ENCODE data around the gene NAPG.

Gene NAPG

DNA sequence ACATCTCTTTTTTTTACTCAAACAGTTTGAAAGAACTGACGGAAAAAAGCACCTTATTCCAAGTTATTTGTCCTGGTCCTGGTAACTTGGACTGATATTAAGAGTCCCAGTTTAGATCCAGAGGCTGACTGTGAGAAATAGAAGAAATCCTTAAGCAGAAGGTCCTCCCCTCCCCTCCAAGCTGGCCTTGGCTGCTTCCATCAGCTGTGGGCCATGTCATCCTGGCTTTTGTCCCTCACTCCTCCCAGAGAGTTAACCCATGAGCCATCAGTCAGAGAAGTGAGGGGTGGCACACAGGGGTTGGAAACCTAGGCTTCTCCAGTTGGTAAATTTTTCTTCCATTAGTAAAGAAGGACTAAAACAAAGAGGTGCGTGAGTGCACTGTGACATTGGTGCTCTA is 9.7 kb upstream of the NAPG start:
- Histone ChIP-seq H3K36me3 (ENCODE audit: control insufficient read depth, insufficient read depth, low read length) (no peaks in the 10 kb centered on the region), H3K4me3 (ENCODE audit: low read depth, low read length) (no peak overlapping the region), H3K9ac (ENCODE audit: low read depth, low read length) (no peak overlapping the region), H3K9me3 (ENCODE audit: control insufficient read depth, insufficient read depth, low read length) (no peaks in the 10 kb centered on the region), H3K27me3 (ENCODE audit: control insufficient read depth, insufficient read depth, low read length) (no peaks in the 10 kb centered on the region), H3K4me1 (ENCODE audit: control insufficient read depth, insufficient read depth, low read length) (no peaks in the 10 kb centered on the region)

DNA sequence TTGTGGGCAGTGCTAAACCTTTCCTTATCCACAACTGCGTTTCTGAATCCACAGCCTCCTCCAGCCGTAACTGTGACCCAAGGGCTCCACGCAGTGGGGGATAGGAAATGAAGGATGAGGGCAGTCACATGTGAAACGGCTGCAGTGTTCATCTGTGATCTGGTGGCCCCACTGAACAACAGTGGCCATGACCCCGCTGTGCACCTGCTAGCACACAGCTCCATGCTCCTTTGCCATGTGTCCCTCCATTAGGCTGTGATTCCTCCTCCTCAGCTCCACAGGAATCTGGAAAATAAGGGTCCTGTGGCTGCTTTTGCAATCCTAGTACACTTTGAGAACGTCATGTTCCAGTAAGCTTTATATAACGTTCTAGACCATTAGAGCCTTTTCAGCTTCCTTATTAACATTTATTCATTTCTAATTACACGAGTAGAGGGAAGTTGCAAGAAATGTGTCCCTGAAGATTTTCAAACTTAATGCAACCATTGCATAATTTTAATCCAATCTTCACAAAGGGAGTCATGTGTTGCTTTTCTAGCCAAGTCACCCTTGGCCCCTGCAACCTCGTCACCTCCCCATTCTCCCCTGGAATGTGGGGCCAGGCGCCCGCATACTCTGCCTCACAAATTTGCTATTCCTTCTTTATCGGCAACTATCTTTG is 7.1 kb upstream of the NAPG start:
- H3K27me3 ChIP-seq (ENCODE audit: control insufficient read depth, insufficient read depth, low read length): no peaks in the 10 kb centered on the region
- H3K9ac ChIP-seq (ENCODE audit: low read depth, low read length): no peak overlapping the region
- no peaks in the 10 kb centered on the region for H3K9me3 ChIP-seq (ENCODE audit: control insufficient read depth, insufficient read depth, low read length)
- H3K4me1 ChIP-seq (ENCODE audit: control insufficient read depth, insufficient read depth, low read length): peaks cover 1% of the 10 kb centered on the region
- H3K36me3 ChIP-seq (ENCODE audit: control insufficient read depth, insufficient read depth, low read length): no peaks in the 10 kb centered on the region
- no peak overlapping the region for H3K4me3 ChIP-seq (ENCODE audit: low read depth, low read length)

DNA sequence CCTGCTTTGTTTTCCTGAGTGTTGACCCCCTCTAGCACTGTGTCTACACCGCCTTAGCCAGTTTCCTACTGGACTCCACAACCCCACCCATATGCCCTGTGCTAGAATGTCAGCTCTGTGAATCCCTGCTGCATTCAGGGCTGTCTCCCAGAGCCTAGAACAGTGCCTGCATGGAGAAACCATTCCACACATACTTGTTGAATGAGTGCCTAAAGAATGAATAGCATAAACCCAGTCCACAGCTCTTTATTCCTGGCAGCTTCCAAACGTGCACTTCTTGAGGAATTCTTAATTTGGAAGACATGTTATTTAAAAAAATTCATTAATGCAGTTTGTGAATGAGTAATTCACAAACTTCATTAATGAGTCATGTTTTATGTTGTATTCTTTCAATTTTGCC is 6.5 kb upstream of the NAPG start:
- Histone ChIP-seq H3K36me3 (ENCODE audit: control insufficient read depth, insufficient read depth, low read length) (no peaks in the 10 kb centered on the region), H3K4me3 (ENCODE audit: low read depth, low read length) (no peak overlapping the region), H3K27me3 (ENCODE audit: control insufficient read depth, insufficient read depth, low read length) (no peaks in the 10 kb centered on the region), H3K9ac (ENCODE audit: low read depth, low read length) (no peak overlapping the region), H3K4me1 (ENCODE audit: control insufficient read depth, insufficient read depth, low read length) (peaks cover 3% of the 10 kb centered on the region), H3K9me3 (ENCODE audit: control insufficient read depth, insufficient read depth, low read length) (no peaks in the 10 kb centered on the region)

DNA sequence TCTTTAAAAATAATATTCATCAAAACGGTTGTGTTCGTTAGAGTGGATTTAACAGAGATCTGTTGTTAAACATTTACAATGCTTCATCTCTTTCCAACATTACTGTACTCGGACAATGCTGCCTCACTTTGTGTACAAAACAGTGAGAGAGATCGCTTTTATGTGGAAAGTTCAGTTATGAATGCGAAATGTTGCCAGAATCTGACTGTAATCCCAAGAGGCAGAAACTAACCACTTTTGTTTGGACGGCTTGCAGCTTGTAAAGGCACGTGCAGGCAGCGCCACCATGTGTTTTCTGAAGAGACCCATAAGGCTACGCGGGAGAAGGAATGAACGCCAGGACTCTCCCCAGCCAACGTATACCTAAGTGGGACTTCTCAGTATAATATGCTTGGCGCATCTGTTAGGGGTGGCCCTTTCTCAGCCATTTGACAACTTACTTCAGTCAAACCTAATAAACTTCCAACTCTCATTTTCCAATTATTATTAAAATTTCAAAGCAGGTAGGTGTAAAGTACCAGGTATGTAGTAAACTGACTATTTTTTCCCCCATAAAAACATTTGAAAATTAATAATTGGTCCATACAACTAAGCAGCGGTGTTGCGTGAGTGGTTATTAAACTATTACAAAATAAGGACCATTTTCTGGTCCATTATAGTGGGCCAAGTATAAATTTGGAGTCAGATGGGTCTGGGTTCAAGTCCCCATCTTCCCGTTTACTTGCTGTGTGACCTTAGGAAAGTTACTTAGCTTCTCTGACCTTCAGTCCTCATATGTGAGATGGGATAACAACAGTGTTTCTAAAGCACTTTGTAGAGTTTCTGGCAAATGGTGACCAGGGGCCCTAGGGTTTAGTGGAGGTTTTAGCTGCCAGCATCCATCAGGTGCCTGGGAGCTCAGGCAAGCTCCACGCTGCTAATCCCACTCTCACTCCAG is 5.6 kb upstream of the NAPG start:
- Histone ChIP-seq H3K4me1 (ENCODE audit: control insufficient read depth, insufficient read depth, low read length) (peaks cover 3% of the 10 kb centered on the region), H3K9me3 (ENCODE audit: control insufficient read depth, insufficient read depth, low read length) (no peaks in the 10 kb centered on the region), H3K9ac (ENCODE audit: low read depth, low read length) (no peak overlapping the region), H3K27me3 (ENCODE audit: control insufficient read depth, insufficient read depth, low read length) (no peaks in the 10 kb centered on the region), H3K36me3 (ENCODE audit: control insufficient read depth, insufficient read depth, low read length) (no peaks in the 10 kb centered on the region), H3K4me3 (ENCODE audit: low read depth, low read length) (no peak overlapping the region)

DNA sequence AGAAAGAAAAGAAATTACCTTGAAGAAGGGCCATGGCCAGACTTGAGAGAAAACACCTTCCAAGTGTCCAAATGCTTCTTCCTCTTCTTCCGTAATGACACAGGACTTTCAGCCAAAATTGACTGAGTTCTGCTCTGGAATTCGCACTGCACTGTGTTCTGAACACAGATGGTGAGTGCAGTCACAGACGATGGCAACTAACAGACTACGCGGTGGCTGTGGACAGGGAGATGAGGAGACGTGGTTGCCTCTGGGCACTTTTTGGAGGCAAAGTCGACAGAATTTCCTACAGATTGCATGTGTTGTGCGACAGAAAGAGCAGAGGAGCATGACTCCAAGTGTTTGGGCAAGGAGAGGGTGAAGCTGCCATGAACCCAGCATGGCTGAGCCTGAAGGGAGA is 4.3 kb upstream of the NAPG start:
- H3K4me3 ChIP-seq (ENCODE audit: low read depth, low read length): no peak overlapping the region
- H3K9ac ChIP-seq (ENCODE audit: low read depth, low read length): no peak overlapping the region
- H3K27me3 ChIP-seq (ENCODE audit: control insufficient read depth, insufficient read depth, low read length): no peaks in the 10 kb centered on the region
- H3K36me3 ChIP-seq (ENCODE audit: control insufficient read depth, insufficient read depth, low read length): no peaks in the 10 kb centered on the region
- H3K4me1 ChIP-seq (ENCODE audit: control insufficient read depth, insufficient read depth, low read length): peaks cover 7% of the 10 kb centered on the region
- H3K9me3 ChIP-seq (ENCODE audit: control insufficient read depth, insufficient read depth, low read length): no peaks in the 10 kb centered on the region

DNA sequence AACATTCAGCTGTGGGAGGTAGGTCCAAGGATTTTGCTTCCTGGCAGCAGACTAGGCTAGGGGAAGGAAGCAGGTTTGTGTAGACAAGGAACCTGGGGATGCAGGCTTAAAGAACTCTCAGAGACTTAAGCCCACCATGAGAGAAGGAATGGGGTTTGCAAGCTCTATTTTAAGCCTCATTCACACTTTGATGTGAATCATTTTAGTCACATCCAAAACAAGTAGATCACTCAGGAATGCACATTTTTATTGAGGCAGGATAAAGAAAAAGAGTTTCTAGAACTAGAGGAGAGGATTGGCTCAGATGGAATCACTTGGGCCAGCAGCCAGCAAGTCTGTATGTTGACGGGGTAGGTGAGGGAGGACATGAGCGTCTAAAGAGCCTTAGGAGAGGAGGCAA is 3.3 kb upstream of the NAPG start:
- Histone ChIP-seq H3K36me3 (ENCODE audit: control insufficient read depth, insufficient read depth, low read length) (no peaks in the 10 kb centered on the region), H3K27me3 (ENCODE audit: control insufficient read depth, insufficient read depth, low read length) (no peaks in the 10 kb centered on the region), H3K4me3 (ENCODE audit: low read depth, low read length) (no peak overlapping the region)

DNA sequence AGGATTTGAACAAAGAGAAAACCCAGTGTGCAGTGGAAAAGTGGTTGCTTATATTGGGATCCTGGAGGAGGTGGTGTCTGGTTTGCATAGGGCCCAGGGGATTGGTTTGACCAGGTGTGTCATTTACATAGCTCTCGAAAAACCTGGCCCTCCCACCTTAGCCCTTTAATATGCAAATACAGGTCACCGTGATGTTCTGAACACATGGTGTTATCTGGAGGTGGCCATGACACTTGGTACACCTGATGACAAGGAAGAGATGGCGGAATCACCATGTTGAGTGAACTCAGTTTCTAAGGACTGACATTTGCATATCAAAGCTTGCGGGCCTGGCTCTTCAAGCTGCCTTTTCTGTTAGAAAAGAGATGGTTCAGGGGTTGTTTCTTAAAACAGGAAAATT is 2.3 kb upstream of the NAPG start:
- H3K36me3 ChIP-seq (ENCODE audit: control insufficient read depth, insufficient read depth, low read length): no peaks in the 10 kb centered on the region

More for the DNA sequence above, 3.3 kb upstream of the NAPG start:
- Histone ChIP-seq H3K9ac (ENCODE audit: low read depth, low read length) (no peak overlapping the region), H3K9me3 (ENCODE audit: control insufficient read depth, insufficient read depth, low read length) (no peaks in the 10 kb centered on the region), H3K4me1 (ENCODE audit: control insufficient read depth, insufficient read depth, low read length) (peaks cover 7% of the 10 kb centered on the region)

DNA sequence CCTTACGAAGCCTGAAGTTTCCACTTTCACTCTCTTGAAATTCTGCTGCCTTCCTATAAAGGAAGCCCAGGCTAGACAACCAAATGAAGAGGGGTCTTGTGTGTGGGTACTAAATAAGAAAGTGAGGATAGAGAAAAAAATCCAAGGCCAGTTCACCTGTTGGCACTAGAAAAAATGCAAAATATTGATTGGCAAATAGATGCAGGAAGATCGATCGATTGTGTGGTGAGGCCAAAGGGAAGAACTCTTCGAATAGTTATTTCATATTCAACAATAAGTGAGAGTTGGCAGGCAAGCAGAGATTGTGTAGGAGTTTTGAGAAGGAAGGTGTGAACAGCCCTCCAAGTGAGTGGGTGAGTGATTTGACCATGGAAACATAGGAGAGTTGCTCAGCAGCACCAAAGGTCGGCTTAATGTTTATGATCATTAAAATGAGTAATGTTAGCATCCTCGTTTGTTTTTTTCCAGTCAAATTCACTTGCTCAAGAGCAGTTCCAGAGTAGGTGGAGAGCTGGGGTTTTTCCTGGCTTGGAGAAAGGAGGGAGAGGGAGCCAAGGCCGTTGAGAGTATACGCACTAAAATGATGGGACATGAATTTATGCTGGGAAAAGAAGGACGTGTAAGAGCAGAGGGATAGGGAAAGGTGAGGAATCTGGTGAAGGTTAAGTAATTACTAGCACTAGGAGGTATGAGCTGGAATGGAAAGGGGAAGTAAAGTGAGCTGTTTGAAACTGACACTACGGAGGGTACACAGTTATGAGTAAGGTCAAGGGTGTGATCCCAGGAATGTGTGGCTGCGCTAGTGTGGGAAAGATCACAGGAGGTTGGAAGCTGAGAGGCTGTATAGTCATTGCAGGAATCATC is 1.1 kb upstream of the NAPG start:
- Histone ChIP-seq H3K36me3 (ENCODE audit: control insufficient read depth, insufficient read depth, low read length) (no peaks in the 10 kb centered on the region), H3K27me3 (ENCODE audit: control insufficient read depth, insufficient read depth, low read length) (no peaks in the 10 kb centered on the region), H3K9me3 (ENCODE audit: control insufficient read depth, insufficient read depth, low read length) (no peaks in the 10 kb centered on the region), H3K9ac (ENCODE audit: low read depth, low read length) (no peak overlapping the region), H3K4me3 (ENCODE audit: low read depth, low read length) (no peak overlapping the region), H3K4me1 (ENCODE audit: control insufficient read depth, insufficient read depth, low read length) (peaks cover 8% of the 10 kb centered on the region)

More for the DNA sequence above, 2.3 kb upstream of the NAPG start:
- Histone ChIP-seq H3K9me3 (ENCODE audit: control insufficient read depth, insufficient read depth, low read length) (no peaks in the 10 kb centered on the region), H3K9ac (ENCODE audit: low read depth, low read length) (no peak overlapping the region), H3K4me3 (ENCODE audit: low read depth, low read length) (no peak overlapping the region), H3K4me1 (ENCODE audit: control insufficient read depth, insufficient read depth, low read length) (peaks cover 7% of the 10 kb centered on the region), H3K27me3 (ENCODE audit: control insufficient read depth, insufficient read depth, low read length) (no peaks in the 10 kb centered on the region)

DNA sequence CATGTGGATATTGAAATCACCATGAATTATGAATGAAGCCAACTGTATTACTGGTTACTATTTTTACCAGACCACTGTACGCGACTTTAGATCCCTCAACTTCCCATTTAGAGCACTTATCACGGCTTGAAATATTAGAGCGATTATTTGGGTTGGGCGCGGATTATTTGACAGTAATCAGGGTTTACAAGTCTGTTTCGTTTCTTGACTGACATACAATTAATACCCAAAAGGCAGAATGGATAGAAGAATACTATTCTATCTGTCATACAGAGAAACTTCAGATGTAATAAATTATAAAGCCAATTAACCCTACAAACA is 496 bp upstream of the NAPG start:
- Histone ChIP-seq H3K4me1 (ENCODE audit: control insufficient read depth, insufficient read depth, low read length) (peaks cover 10% of the 10 kb centered on the region), H3K9ac (ENCODE audit: low read depth, low read length) (no peak overlapping the region), H3K9me3 (ENCODE audit: control insufficient read depth, insufficient read depth, low read length) (no peaks in the 10 kb centered on the region), H3K4me3 (ENCODE audit: low read depth, low read length) (peak overlapping the region; percentile 94), H3K36me3 (ENCODE audit: control insufficient read depth, insufficient read depth, low read length) (no peaks in the 10 kb centered on the region), H3K27me3 (ENCODE audit: control insufficient read depth, insufficient read depth, low read length) (no peaks in the 10 kb centered on the region)

DNA sequence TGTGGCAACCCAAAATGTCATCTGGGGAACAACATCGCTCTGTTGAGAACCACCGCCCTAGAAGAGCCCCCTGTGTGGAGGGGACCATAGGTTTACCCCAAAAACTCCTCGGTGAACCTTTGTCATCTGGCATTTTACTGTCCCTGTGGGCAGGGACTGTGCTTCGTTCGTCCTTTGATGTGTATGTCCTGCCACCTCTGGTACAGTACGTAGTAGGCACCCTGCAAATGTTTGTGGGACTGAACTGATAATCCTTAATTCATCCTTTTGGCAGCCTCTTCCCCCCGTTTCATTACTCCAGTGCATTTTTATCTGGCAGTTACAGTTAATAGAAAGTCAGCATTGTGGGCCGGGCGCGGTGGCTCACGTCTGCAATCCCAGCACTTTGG is 728 bp downstream of the NAPG start:
- H3K27me3 ChIP-seq (ENCODE audit: control insufficient read depth, insufficient read depth, low read length): no peaks in the 10 kb centered on the region
- H3K36me3 ChIP-seq (ENCODE audit: control insufficient read depth, insufficient read depth, low read length): no peaks in the 10 kb centered on the region
- H3K4me3 ChIP-seq (ENCODE audit: low read depth, low read length): peak overlapping the region; percentile 94
- H3K9ac ChIP-seq (ENCODE audit: low read depth, low read length): peak overlapping the region; percentile 88
- H3K9me3 ChIP-seq (ENCODE audit: control insufficient read depth, insufficient read depth, low read length): no peaks in the 10 kb centered on the region
- peaks cover 10% of the 10 kb centered on the region for H3K4me1 ChIP-seq (ENCODE audit: control insufficient read depth, insufficient read depth, low read length)

DNA sequence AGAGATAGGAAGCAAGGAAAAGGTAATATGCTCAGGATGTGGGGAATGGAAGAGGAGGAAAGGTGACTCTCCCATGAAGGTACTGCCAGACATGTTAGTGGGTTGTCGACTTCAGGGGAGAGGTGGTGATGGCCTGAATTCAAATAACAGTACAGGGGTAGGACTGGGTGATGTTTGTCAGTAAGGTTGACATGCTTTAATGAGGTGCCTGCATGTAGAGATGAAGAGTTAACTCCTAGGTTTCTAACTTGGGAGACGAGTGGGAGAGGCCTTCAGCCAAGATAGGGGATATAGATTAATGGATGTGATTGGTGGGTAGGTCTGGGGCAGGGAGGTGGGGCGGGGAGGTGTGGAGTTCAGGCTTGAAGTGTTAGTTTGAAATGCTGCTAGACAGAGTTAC is 2.6 kb downstream of the NAPG start:
- no peaks in the 10 kb centered on the region for H3K36me3 ChIP-seq (ENCODE audit: control insufficient read depth, insufficient read depth, low read length)
- peaks cover 10% of the 10 kb centered on the region for H3K4me1 ChIP-seq (ENCODE audit: control insufficient read depth, insufficient read depth, low read length)
- no peaks in the 10 kb centered on the region for H3K9me3 ChIP-seq (ENCODE audit: control insufficient read depth, insufficient read depth, low read length)
- no peak overlapping the region for H3K4me3 ChIP-seq (ENCODE audit: low read depth, low read length)
- no peak overlapping the region for H3K9ac ChIP-seq (ENCODE audit: low read depth, low read length)
- no peaks in the 10 kb centered on the region for H3K27me3 ChIP-seq (ENCODE audit: control insufficient read depth, insufficient read depth, low read length)
